Naive B cell (primary cell): ENCODE results near the gene SMCO2. TPM values are rescaled to one million over a fixed set of nuclear protein-coding genes. Genes with fewer than 3 reads are reported as not detected.

Experiments used
- ATAC-seq, 2 donors: fragments of 150-1000 bp; cut with Tn5 transposase; 2 replicates each; pipeline ENCODE4 v1.10.0; 2021; ENCODE audit warnings: low read depth in 2 of 2, mild to moderate bottlenecking in 2 of 2, moderate library complexity in 2 of 2
- DNase-seq: peaks from one replicate; pipeline ENCODE4 v3.0.0; 2022
- H3K27ac Mint-ChIP-seq, 6 donors: one replicate each; pipeline ENCODE4 v1.8.0; 2020 to 2022; ENCODE audit warnings: mild to moderate bottlenecking in 6 of 6, mixed read lengths in 6 of 6, moderate library complexity in 5 of 6, inconsistent platforms in 2 of 6
- H3K27me3 Mint-ChIP-seq, 3 donors: one replicate each; pipeline ENCODE4 v1.8.0; 2021 to 2022; ENCODE audit warnings: mixed read lengths in 3 of 3, mild to moderate bottlenecking in 1 of 3
- H3K36me3 Mint-ChIP-seq, 2 donors: one replicate each; pipeline ENCODE4 v1.8.0; 2020 to 2022; ENCODE audit warnings: mixed read lengths in 2 of 2, inconsistent platforms in 1 of 2, mild to moderate bottlenecking in 1 of 2
- H3K4me1 Mint-ChIP-seq, 3 donors: one replicate each; pipeline ENCODE4 v1.8.0; 2020 to 2022; ENCODE audit warnings: mixed read lengths in 3 of 3, inconsistent platforms in 1 of 3, mild to moderate bottlenecking in 1 of 3, moderate library complexity in 1 of 3
- H3K4me3 Mint-ChIP-seq, 8 donors: one replicate each; pipeline ENCODE4 v1.8.0; 2020 to 2022; ENCODE audit warnings: mild to moderate bottlenecking in 8 of 8, mixed read lengths in 8 of 8, moderate library complexity in 8 of 8, inconsistent platforms in 2 of 8
- H3K9me3 Mint-ChIP-seq, 7 donors: one replicate each; pipeline ENCODE4 v1.8.0; 2020 to 2022; ENCODE audit warnings: mixed read lengths in 7 of 7, mild to moderate bottlenecking in 5 of 7, inconsistent platforms in 2 of 7, moderate library complexity in 1 of 7
- polyA plus RNA-seq, 6 donors: library from polyadenylated mRNA; unstranded; fragments of 300-500 nt; fragmentation: Illumina TruSeq; gene quantifications; one replicate each; pipeline ENCODE4 v1.2.3, GENCODE V29; 2021; ENCODE audit warnings: low read depth in 6 of 6

The SMCO2 gene
- polyA plus RNA-seq = not detected

DNA sequence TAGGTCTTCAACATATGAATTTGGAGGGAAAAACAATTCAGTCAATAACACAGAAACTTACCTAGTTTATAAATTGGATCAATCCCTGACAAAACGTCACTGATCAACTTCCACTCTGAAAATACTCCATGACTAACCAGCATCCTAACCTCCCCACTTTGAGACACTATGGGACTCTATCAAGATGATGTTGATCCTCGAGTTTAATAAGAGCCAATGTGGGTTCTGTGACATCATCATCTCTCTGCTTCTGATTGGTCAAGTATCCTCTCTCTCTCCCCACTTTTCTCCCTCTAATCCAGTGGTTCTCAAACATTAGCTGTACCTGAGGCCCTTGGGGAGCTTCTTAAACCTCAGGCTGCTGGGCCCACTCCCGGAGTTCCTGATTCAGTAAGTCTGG is at the start of gene SMCO2:
TSS of gene SMCO2 (plus strand) at position 301 of the 400 bp plus-strand sequence. CDS start 23,896 bp downstream, outside the sequence.
- peaks cover 5 to 19% (median 14%) of the 10 kb centered on the region in 7 donors for H3K9me3 Mint-ChIP-seq
- H3K4me1 Mint-ChIP-seq = no peaks in the 10 kb centered on the region
- DNase-seq (no peak), ATAC-seq (no peak)
- H3K27ac Mint-ChIP-seq = no peak within 1 kb of the TSS
- no peak within 1 kb of the TSS for H3K4me3 Mint-ChIP-seq
- no peaks in the 10 kb centered on the region for H3K36me3 Mint-ChIP-seq
- H3K27me3 Mint-ChIP-seq = no peaks in the 10 kb centered on the region

DNA sequence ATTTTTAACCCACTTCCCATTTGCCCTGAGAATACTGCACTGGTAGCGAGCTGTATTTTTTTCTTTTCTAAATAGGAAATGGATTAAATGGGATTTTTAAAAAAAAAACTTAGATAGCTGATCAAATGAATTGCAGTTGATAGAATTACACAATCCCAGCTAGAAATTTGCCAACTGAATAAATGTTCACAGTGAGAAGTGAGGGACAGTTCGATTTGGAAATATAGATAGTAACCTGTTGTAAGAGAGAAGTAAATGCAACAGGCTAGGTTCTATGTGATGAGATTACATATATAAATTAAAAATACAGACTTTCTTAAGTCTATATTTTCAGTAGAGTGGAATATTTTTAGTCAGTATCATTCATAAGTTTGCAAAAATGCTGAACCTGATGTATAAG is 48.1 kb upstream of the SMCO2 start:
- no peak for ATAC-seq

DNA sequence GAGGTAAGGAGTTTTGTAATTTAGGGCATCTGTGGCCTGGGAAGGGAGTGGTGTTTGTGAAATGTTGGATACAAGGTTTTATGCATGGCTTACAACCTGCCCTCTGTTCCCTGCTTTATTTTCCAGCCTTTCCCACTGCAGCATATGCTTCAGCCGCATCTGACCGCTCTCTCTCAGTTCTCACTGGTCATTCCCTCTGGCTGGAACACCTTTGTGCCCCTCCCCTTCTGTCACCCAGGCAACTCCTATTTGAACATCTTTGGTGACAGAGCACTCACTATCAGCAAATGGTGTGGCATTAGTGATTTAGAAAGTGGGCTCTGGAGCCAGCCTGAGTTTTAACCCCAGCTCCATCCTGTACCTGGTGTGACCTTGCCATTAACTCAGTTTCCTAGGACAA is 47.5 kb upstream of the SMCO2 start:
- Mint-ChIP-seq H3K4me3 (no peak overlapping the region), H3K4me1 (no peaks in the 10 kb centered on the region), H3K9me3 (no peaks in the 10 kb centered on the region), H3K27ac (no peak overlapping the region), H3K36me3 (no peaks in the 10 kb centered on the region), H3K27me3 (no peaks in the 10 kb centered on the region)
- ATAC-seq (no peak), DNase-seq (no peak)

More for the DNA sequence above, 48.1 kb upstream of the SMCO2 start:
- no peak overlapping the region for H3K27ac Mint-ChIP-seq
- no peaks in the 10 kb centered on the region for H3K27me3 Mint-ChIP-seq
- no peak for DNase-seq
- H3K9me3 Mint-ChIP-seq = no peaks in the 10 kb centered on the region
- no peaks in the 10 kb centered on the region for H3K36me3 Mint-ChIP-seq
- H3K4me3 Mint-ChIP-seq = no peak overlapping the region
- no peaks in the 10 kb centered on the region for H3K4me1 Mint-ChIP-seq

DNA sequence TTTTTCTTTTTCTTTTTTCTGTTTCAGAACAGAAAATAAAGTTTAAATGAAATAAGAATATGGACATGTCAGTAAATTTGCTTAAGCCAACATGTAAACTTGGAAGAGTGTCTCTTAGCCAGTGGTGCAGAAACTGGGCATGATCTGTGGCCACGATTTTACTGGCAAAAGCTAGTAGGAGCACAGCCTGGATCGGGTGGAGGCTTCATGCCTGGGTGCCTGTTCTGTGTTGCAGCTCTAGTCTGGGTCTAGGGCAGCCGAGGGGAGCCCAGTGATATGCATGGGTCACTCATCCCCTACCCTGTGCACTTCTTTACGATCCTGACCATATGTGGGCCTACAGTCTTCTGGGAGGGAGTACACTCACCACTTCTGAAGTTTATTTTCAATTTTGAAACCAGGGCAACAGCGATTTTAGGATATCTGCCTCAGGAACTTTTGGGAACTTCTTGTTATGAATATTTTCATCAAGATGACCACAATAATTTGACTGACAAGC is 45.6 kb upstream of the SMCO2 start:
- no peak overlapping the region for H3K27ac Mint-ChIP-seq
- H3K4me3 Mint-ChIP-seq = no peak overlapping the region
- H3K36me3 Mint-ChIP-seq = peaks cover 3 to 5% of the 10 kb centered on the region in 2 donors
- H3K4me1 Mint-ChIP-seq = no peaks in the 10 kb centered on the region
- peaks cover 0 to 5% (median 3%) of the 10 kb centered on the region in 7 donors for H3K9me3 Mint-ChIP-seq
- no peak for DNase-seq
- ATAC-seq = no peak
- H3K27me3 Mint-ChIP-seq = no peaks in the 10 kb centered on the region

DNA sequence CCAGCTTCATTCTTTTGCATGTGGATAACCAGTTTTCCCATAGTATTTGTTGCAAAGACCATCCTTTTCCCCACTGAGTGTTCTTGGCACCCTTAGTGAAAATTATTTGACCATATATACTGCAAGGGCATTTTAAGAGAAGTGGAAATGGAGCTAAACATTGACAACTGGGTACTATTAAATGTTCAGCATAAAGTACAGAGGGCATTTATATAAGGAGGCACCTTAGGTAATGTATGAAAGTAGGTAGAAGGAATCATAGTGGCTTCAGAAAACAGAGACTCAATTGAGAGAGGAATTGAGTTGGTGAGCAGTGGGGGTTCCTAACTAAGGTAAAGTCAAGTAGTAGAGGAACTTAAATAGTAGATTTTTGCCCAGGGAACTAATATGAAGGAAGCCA is 34.5 kb upstream of the SMCO2 start:
- Mint-ChIP-seq H3K27me3 (no peaks in the 10 kb centered on the region), H3K4me3 (no peak overlapping the region), H3K36me3 (peaks cover 0 to 11% of the 10 kb centered on the region in 2 donors), H3K27ac (peak overlapping the region in 1 of 6 donors; percentile 36), H3K9me3 (peaks cover 0 to 4% (median 0%) of the 10 kb centered on the region in 7 donors), H3K4me1 (no peaks in the 10 kb centered on the region)
- ATAC-seq = no peak
- DNase-seq = no peak

DNA sequence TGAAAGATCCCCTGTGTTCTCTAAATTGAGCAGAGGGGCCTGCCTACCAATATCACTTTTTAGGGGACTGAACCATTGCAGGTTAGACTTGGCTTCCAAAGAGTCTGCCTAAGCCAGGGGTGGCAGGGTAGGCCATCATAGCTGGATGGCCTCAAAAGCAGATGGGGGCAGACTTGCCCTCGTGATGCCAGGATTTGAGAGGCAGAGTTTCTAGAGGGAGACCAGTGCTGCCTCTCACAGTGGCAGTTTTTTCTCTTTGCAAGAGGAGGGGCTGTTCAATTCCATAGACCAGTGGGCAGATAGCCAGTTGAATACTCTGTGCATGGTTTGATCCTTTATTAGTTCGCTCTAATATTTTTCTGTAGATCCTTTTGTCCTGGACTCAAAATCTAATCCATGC is 23.8 kb upstream of the SMCO2 start:
- no peaks in the 10 kb centered on the region for H3K4me1 Mint-ChIP-seq
- H3K27ac Mint-ChIP-seq = no peak overlapping the region
- H3K27me3 Mint-ChIP-seq = no peaks in the 10 kb centered on the region
- no peak overlapping the region for H3K4me3 Mint-ChIP-seq
- DNase-seq (no peak), ATAC-seq (no peak)
- no peaks in the 10 kb centered on the region for H3K9me3 Mint-ChIP-seq
- no peaks in the 10 kb centered on the region for H3K36me3 Mint-ChIP-seq

- no peaks in the 10 kb centered on the region for H3K36me3 Mint-ChIP-seq
- no peaks in the 10 kb centered on the region for H3K27me3 Mint-ChIP-seq
- no peaks in the 10 kb centered on the region for H3K9me3 Mint-ChIP-seq
- no peaks in the 10 kb centered on the region for H3K4me1 Mint-ChIP-seq
- H3K27ac Mint-ChIP-seq = no peak overlapping the region
- no peak overlapping the region for H3K4me3 Mint-ChIP-seq
- DNase-seq (no peak), ATAC-seq (peak in 1 of 2 donors; percentile 43)
Measured at GRCh38 chr12:27424631-27425230, 21.8 kb upstream of the SMCO2 start.

- H3K27ac Mint-ChIP-seq = peak overlapping the region in 2 of 6 donors; percentile 42 to 91
- no peaks in the 10 kb centered on the region for H3K4me1 Mint-ChIP-seq
- DNase-seq = no peak
- H3K36me3 Mint-ChIP-seq = no peaks in the 10 kb centered on the region
- no peaks in the 10 kb centered on the region for H3K27me3 Mint-ChIP-seq
- no peaks in the 10 kb centered on the region for H3K9me3 Mint-ChIP-seq
- no peak for ATAC-seq
- H3K4me3 Mint-ChIP-seq = no peak overlapping the region
Measured at GRCh38 chr12:27425306-27425705, 21.2 kb upstream of the SMCO2 start.

- H3K27ac Mint-ChIP-seq = no peak overlapping the region
- H3K4me3 Mint-ChIP-seq = no peak overlapping the region
- DNase-seq (no peak), ATAC-seq (no peak)
- no peaks in the 10 kb centered on the region for H3K27me3 Mint-ChIP-seq
- peaks cover 0 to 7% (median 0%) of the 10 kb centered on the region in 7 donors for H3K9me3 Mint-ChIP-seq
- H3K4me1 Mint-ChIP-seq = peaks cover 0 to 6% (median 6%) of the 10 kb centered on the region in 3 donors
- H3K36me3 Mint-ChIP-seq = no peaks in the 10 kb centered on the region
Measured at GRCh38 chr12:27426743-27427487, 19.6 kb upstream of the SMCO2 start.

DNA sequence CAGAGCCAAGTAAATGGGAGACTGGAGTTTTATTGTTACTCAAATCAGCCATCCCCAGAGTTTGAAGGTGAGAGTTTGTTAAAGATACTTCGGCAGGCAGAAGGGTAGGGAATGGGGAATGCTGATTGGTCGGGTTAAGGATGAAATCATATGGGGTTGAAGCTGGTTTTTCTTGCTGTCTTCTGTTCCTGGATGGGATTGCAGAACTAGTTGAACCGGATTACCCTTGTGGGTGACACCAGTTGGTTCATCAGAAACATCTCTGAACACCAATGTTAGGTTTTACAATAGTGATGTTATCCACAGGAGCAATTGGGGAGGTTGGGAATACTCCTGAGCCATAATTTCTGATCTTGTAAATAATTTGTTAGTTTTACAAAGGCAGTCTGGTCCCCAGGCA is 18.7 kb upstream of the SMCO2 start:
- H3K27me3 Mint-ChIP-seq = no peaks in the 10 kb centered on the region
- no peaks in the 10 kb centered on the region for H3K36me3 Mint-ChIP-seq
- peaks cover 0 to 7% (median 0%) of the 10 kb centered on the region in 7 donors for H3K9me3 Mint-ChIP-seq
- no peak overlapping the region for H3K4me3 Mint-ChIP-seq
- peaks cover 0 to 6% (median 6%) of the 10 kb centered on the region in 3 donors for H3K4me1 Mint-ChIP-seq
- no peak overlapping the region for H3K27ac Mint-ChIP-seq
- ATAC-seq (no peak), DNase-seq (no peak)

- ATAC-seq (no peak), DNase-seq (no peak)
- Mint-ChIP-seq H3K9me3 (peaks cover 0 to 7% (median 0%) of the 10 kb centered on the region in 7 donors), H3K27me3 (no peaks in the 10 kb centered on the region), H3K4me3 (no peak overlapping the region), H3K36me3 (no peaks in the 10 kb centered on the region), H3K4me1 (peaks cover 0 to 6% (median 6%) of the 10 kb centered on the region in 3 donors), H3K27ac (no peak overlapping the region)
Measured at GRCh38 chr12:27428466-27428865, 18.1 kb upstream of the SMCO2 start.

GRCh38 chr12:27429606-27430005 is 16.9 kb upstream of the SMCO2 start:
- no peaks in the 10 kb centered on the region for H3K36me3 Mint-ChIP-seq
- DNase-seq (no peak), ATAC-seq (no peak)
- peaks cover 0 to 6% (median 6%) of the 10 kb centered on the region in 3 donors for H3K4me1 Mint-ChIP-seq
- no peak overlapping the region for H3K4me3 Mint-ChIP-seq
- H3K9me3 Mint-ChIP-seq = peaks cover 0 to 7% (median 0%) of the 10 kb centered on the region in 7 donors
- no peak overlapping the region for H3K27ac Mint-ChIP-seq
- no peaks in the 10 kb centered on the region for H3K27me3 Mint-ChIP-seq

GRCh38 chr12:27431185-27431584 is 15.4 kb upstream of the SMCO2 start:
- Mint-ChIP-seq H3K9me3 (peaks cover 0 to 7% (median 0%) of the 10 kb centered on the region in 7 donors), H3K27me3 (no peaks in the 10 kb centered on the region), H3K27ac (no peak overlapping the region), H3K36me3 (no peaks in the 10 kb centered on the region), H3K4me3 (no peak overlapping the region), H3K4me1 (peaks cover 10 to 17% (median 17%) of the 10 kb centered on the region in 3 donors)
- no peak for DNase-seq
- no peak for ATAC-seq
